ENCODE results near the gene PDS5A.

The PDS5A gene

GRCh38 chr4:39933671-39934590, 43.8 kb downstream of the PDS5A start:
- H3K9ac ChIP-seq (ENCODE audit: low read depth, low read length, poor library complexity), result no peak overlapping the region
- H3K14ac ChIP-seq (ENCODE audit: low read length), result no peak overlapping the region
- no peak overlapping the region for H3K23ac ChIP-seq (ENCODE audit: low read depth, low read length, poor library complexity)
- WGBS, 2 donors (ENCODE audit: extremely low coverage in 2 of 2, insufficient read length in 2 of 2, insufficient replicate concordance in 1 of 2), result no CpG with 5 or more reads among the region's 7 CpGs
- no peak overlapping the region for H2AFZ ChIP-seq (ENCODE audit: low read length)
- H3K4me3 ChIP-seq (ENCODE audit: low read length in 2 of 2), result no peak overlapping the region
- H3K79me1 ChIP-seq (ENCODE audit: low read depth, low read length), result peaks cover 9% of the 10 kb centered on the region
- no peak overlapping the region for H4K8ac ChIP-seq (ENCODE audit: low read depth, low read length)
- H2AK5ac ChIP-seq (ENCODE audit: low read depth, low read length), result no peak overlapping the region
- DNase-seq (ENCODE audit: low spot score), result no peak
- H2BK12ac ChIP-seq (ENCODE audit: low read length), result no peak overlapping the region
- no peak overlapping the region for H2BK15ac ChIP-seq (ENCODE audit: low read length)
- no peak overlapping the region for H2BK120ac ChIP-seq (ENCODE audit: low read depth, low read length)
- no peak overlapping the region for H2BK5ac ChIP-seq (ENCODE audit: low read length)
- peaks cover 0 to 52% of the 10 kb centered on the region in 2 donors for H3K36me3 ChIP-seq (replicated peaks in 1 of 2; ENCODE audit: control insufficient read depth in 2 of 2, insufficient read depth in 2 of 2, low read length in 2 of 2)
- no peak overlapping the region for H3K4ac ChIP-seq (ENCODE audit: low read length)
- peaks cover 0 to 5% of the 10 kb centered on the region in 2 donors for H3K4me1 ChIP-seq (ENCODE audit: control insufficient read depth in 2 of 2, insufficient read depth in 1 of 2, low read depth in 1 of 2, low read length in 2 of 2)
- H3K18ac ChIP-seq (ENCODE audit: low read length), result no peak overlapping the region
- no peaks in the 10 kb centered on the region for H3K9me3 ChIP-seq (replicated peaks in 1 of 2; ENCODE audit: control insufficient read depth in 2 of 2, insufficient read depth in 1 of 2, low read depth in 1 of 2, low read length in 2 of 2)
- H3K27me3 ChIP-seq (ENCODE audit: control insufficient read depth in 3 of 3, insufficient read depth in 3 of 3, low read depth in 1 of 3, low read length in 3 of 3), result no peaks in the 10 kb centered on the region
- no peak overlapping the region for H3K27ac ChIP-seq (replicated peaks; ENCODE audit: low read length)
- H4K91ac ChIP-seq (ENCODE audit: low read depth, low read length, poor library complexity), result no peak overlapping the region
- no peak overlapping the region for H3K4me2 ChIP-seq (ENCODE audit: insufficient read depth, low read length, poor library complexity, severe bottlenecking)

- H2AK5ac ChIP-seq (ENCODE audit: low read depth, low read length), result no peak overlapping the region
- no peak overlapping the region for H2BK120ac ChIP-seq (ENCODE audit: low read depth, low read length)
- peaks cover 0 to 5% of the 10 kb centered on the region in 2 donors for H3K4me1 ChIP-seq (ENCODE audit: control insufficient read depth in 2 of 2, insufficient read depth in 1 of 2, low read depth in 1 of 2, low read length in 2 of 2)
- no peak overlapping the region for H3K4me2 ChIP-seq (ENCODE audit: insufficient read depth, low read length, poor library complexity, severe bottlenecking)
- no peak overlapping the region for H3K27ac ChIP-seq (replicated peaks; ENCODE audit: low read length)
- H2BK12ac ChIP-seq (ENCODE audit: low read length), result no peak overlapping the region
- H3K18ac ChIP-seq (ENCODE audit: low read length), result no peak overlapping the region
- DNase-seq (ENCODE audit: low spot score), result no peak
- no peaks in the 10 kb centered on the region for H3K9me3 ChIP-seq (replicated peaks in 1 of 2; ENCODE audit: control insufficient read depth in 2 of 2, insufficient read depth in 1 of 2, low read depth in 1 of 2, low read length in 2 of 2)
- no peak overlapping the region for H2AFZ ChIP-seq (ENCODE audit: low read length)
- H4K8ac ChIP-seq (ENCODE audit: low read depth, low read length), result no peak overlapping the region
- H3K4ac ChIP-seq (ENCODE audit: low read length), result no peak overlapping the region
- no peak overlapping the region for H2BK5ac ChIP-seq (ENCODE audit: low read length)
- H3K27me3 ChIP-seq (ENCODE audit: control insufficient read depth in 3 of 3, insufficient read depth in 3 of 3, low read depth in 1 of 3, low read length in 3 of 3), result no peaks in the 10 kb centered on the region
- H2BK15ac ChIP-seq (ENCODE audit: low read length), result no peak overlapping the region
- H3K36me3 ChIP-seq (replicated peaks in 1 of 2; ENCODE audit: control insufficient read depth in 2 of 2, insufficient read depth in 2 of 2, low read length in 2 of 2), result peaks cover 2 to 54% of the 10 kb centered on the region in 2 donors
- no peak overlapping the region for H3K23ac ChIP-seq (ENCODE audit: low read depth, low read length, poor library complexity)
- H3K4me3 ChIP-seq (ENCODE audit: low read length in 2 of 2), result no peak overlapping the region
- H3K9ac ChIP-seq (ENCODE audit: low read depth, low read length, poor library complexity), result no peak overlapping the region
- no peak overlapping the region for H4K91ac ChIP-seq (ENCODE audit: low read depth, low read length, poor library complexity)
- no peak overlapping the region for H3K14ac ChIP-seq (ENCODE audit: low read length)
- no CpG with 5 or more reads among the region's 8 CpGs for WGBS, 2 donors (ENCODE audit: extremely low coverage in 2 of 2, insufficient read length in 2 of 2, insufficient replicate concordance in 1 of 2)
- peaks cover 9% of the 10 kb centered on the region for H3K79me1 ChIP-seq (ENCODE audit: low read depth, low read length)
These were observed 44.8 kb downstream of the PDS5A start for GRCh38 chr4:39932776-39933402.

- Histone ChIP-seq H3K9ac (ENCODE audit: low read depth, low read length, poor library complexity) (no peak overlapping the region), H3K4me2 (ENCODE audit: insufficient read depth, low read length, poor library complexity, severe bottlenecking) (no peak overlapping the region), H4K8ac (ENCODE audit: low read depth, low read length) (no peak overlapping the region), H2BK120ac (ENCODE audit: low read depth, low read length) (no peak overlapping the region), H2AK5ac (ENCODE audit: low read depth, low read length) (no peak overlapping the region), H3K4me1 (ENCODE audit: control insufficient read depth in 2 of 2, insufficient read depth in 1 of 2, low read depth in 1 of 2, low read length in 2 of 2) (peaks cover 0 to 4% of the 10 kb centered on the region in 2 donors), H2BK12ac (ENCODE audit: low read length) (no peak overlapping the region), H2BK5ac (ENCODE audit: low read length) (no peak overlapping the region), H3K4me3 (ENCODE audit: low read length in 2 of 2) (no peak overlapping the region), H2BK15ac (ENCODE audit: low read length) (no peak overlapping the region), H3K79me1 (ENCODE audit: low read depth, low read length) (peaks cover 9% of the 10 kb centered on the region), H4K91ac (ENCODE audit: low read depth, low read length, poor library complexity) (no peak overlapping the region), H3K23ac (ENCODE audit: low read depth, low read length, poor library complexity) (no peak overlapping the region), H3K27me3 (ENCODE audit: control insufficient read depth in 3 of 3, insufficient read depth in 3 of 3, low read depth in 1 of 3, low read length in 3 of 3) (no peaks in the 10 kb centered on the region), H3K36me3 (replicated peaks in 1 of 2; ENCODE audit: control insufficient read depth in 2 of 2, insufficient read depth in 2 of 2, low read length in 2 of 2) (peaks cover 3 to 58% of the 10 kb centered on the region in 2 donors), H3K9me3 (replicated peaks in 1 of 2; ENCODE audit: control insufficient read depth in 2 of 2, insufficient read depth in 1 of 2, low read depth in 1 of 2, low read length in 2 of 2) (no peaks in the 10 kb centered on the region), H3K14ac (ENCODE audit: low read length) (no peak overlapping the region), H3K27ac (replicated peaks; ENCODE audit: low read length) (no peak overlapping the region), H2AFZ (ENCODE audit: low read length) (no peak overlapping the region), H3K4ac (ENCODE audit: low read length) (no peak overlapping the region), H3K18ac (ENCODE audit: low read length) (no peak overlapping the region)
- no peak for DNase-seq (ENCODE audit: low spot score)
- no CpG with 5 or more reads among the region's 5 CpGs for WGBS, 2 donors (ENCODE audit: extremely low coverage in 2 of 2, insufficient read length in 2 of 2, insufficient replicate concordance in 1 of 2)
These were observed 46.2 kb downstream of the PDS5A start for GRCh38 chr4:39931441-39931901.

GRCh38 chr4:39928538-39928937, 49.2 kb downstream of the PDS5A start:
- no peak overlapping the region for H3K14ac ChIP-seq (ENCODE audit: low read length)
- H3K4me2 ChIP-seq (ENCODE audit: insufficient read depth, low read length, poor library complexity, severe bottlenecking), result no peak overlapping the region
- H3K18ac ChIP-seq (ENCODE audit: low read length), result no peak overlapping the region
- no peak overlapping the region for H4K8ac ChIP-seq (ENCODE audit: low read depth, low read length)
- DNase-seq (ENCODE audit: low spot score), result no peak
- H3K79me1 ChIP-seq (ENCODE audit: low read depth, low read length), result peaks cover 7% of the 10 kb centered on the region
- no peak overlapping the region for H4K91ac ChIP-seq (ENCODE audit: low read depth, low read length, poor library complexity)
- H3K4me1 ChIP-seq (ENCODE audit: control insufficient read depth in 2 of 2, insufficient read depth in 1 of 2, low read depth in 1 of 2, low read length in 2 of 2), result no peaks in the 10 kb centered on the region
- H3K36me3 ChIP-seq (replicated peaks in 1 of 2; ENCODE audit: control insufficient read depth in 2 of 2, insufficient read depth in 2 of 2, low read length in 2 of 2), result peaks cover 5 to 73% of the 10 kb centered on the region in 2 donors
- H2BK12ac ChIP-seq (ENCODE audit: low read length), result no peak overlapping the region
- no peak overlapping the region for H3K4me3 ChIP-seq (ENCODE audit: low read length in 2 of 2)
- no peak overlapping the region for H2BK5ac ChIP-seq (ENCODE audit: low read length)
- H2AK5ac ChIP-seq (ENCODE audit: low read depth, low read length), result no peak overlapping the region
- no peaks in the 10 kb centered on the region for H3K9me3 ChIP-seq (replicated peaks in 1 of 2; ENCODE audit: control insufficient read depth in 2 of 2, insufficient read depth in 1 of 2, low read depth in 1 of 2, low read length in 2 of 2)
- H2BK120ac ChIP-seq (ENCODE audit: low read depth, low read length), result no peak overlapping the region
- H2BK15ac ChIP-seq (ENCODE audit: low read length), result no peak overlapping the region
- H3K23ac ChIP-seq (ENCODE audit: low read depth, low read length, poor library complexity), result no peak overlapping the region
- no peaks in the 10 kb centered on the region for H3K27me3 ChIP-seq (ENCODE audit: control insufficient read depth in 3 of 3, insufficient read depth in 3 of 3, low read depth in 1 of 3, low read length in 3 of 3)
- no peak overlapping the region for H3K27ac ChIP-seq (replicated peaks; ENCODE audit: low read length)
- WGBS, 2 donors (ENCODE audit: extremely low coverage in 2 of 2, insufficient read length in 2 of 2, insufficient replicate concordance in 1 of 2), result no CpG with 5 or more reads among the region's 2 CpGs
- no peak overlapping the region for H3K9ac ChIP-seq (ENCODE audit: low read depth, low read length, poor library complexity)
- H2AFZ ChIP-seq (ENCODE audit: low read length), result no peak overlapping the region
- no peak overlapping the region for H3K4ac ChIP-seq (ENCODE audit: low read length)
